Calu3 (cell line): ENCODE data around the gene ASB2. TPM values are rescaled to one million over a fixed set of nuclear protein-coding genes. Genes with fewer than 3 reads are reported as not detected.

ENCODE experiments used
- BruUV-seq: library from RNA; stranded (reverse); fragments of 400-500 nt; replicated peaks from 2 replicates; lab custom pipeline; 2021; lab: Mats Ljungman, UMichigan
- CTCF ChIA-PET: fragments of 300-600 bp; sonication (Branson Sonifier 250); formaldehyde crosslinking; loops from one replicate; lab custom pipeline; 2022; ENCODE audit warnings: antibody characterized with exemption; lab: Charles Lee
- DNase-seq: peaks from one replicate; pipeline ENCODE4 v3.0.0; 2022
- H3K27ac Mint-ChIP-seq: one replicate; pipeline ENCODE4 v1.8.0; 2022; ENCODE audit warnings: mixed read lengths; ENCODE audit not compliant: unreplicated experiment
- H3K27me3 Mint-ChIP-seq: one replicate; pipeline ENCODE4 v1.8.0; 2022; ENCODE audit warnings: mixed read lengths; ENCODE audit not compliant: unreplicated experiment
- H3K36me3 Mint-ChIP-seq: one replicate; pipeline ENCODE4 v1.8.0; 2022; ENCODE audit warnings: mild to moderate bottlenecking, moderate library complexity, mixed read lengths; ENCODE audit not compliant: insufficient read depth, unreplicated experiment
- H3K4me1 Mint-ChIP-seq: one replicate; pipeline ENCODE4 v1.8.0; 2022; ENCODE audit warnings: mild to moderate bottlenecking, low read depth, mixed read lengths; ENCODE audit not compliant: unreplicated experiment
- H3K4me3 Mint-ChIP-seq: one replicate; pipeline ENCODE4 v1.8.0; 2022; ENCODE audit warnings: mild to moderate bottlenecking, low read depth, moderate library complexity, mixed read lengths; ENCODE audit not compliant: unreplicated experiment
- H3K9me3 Mint-ChIP-seq: one replicate; pipeline ENCODE4 v1.8.0; 2022; ENCODE audit warnings: low read depth, mixed read lengths; ENCODE audit not compliant: unreplicated experiment
- CTCF ChIP-seq: fragments of 200-600 bp; IDR thresholded peaks from one replicate; pipeline ENCODE4 v1.8.0; 2022; ENCODE audit warnings: antibody characterized with exemption; ENCODE audit not compliant: unreplicated experiment
- intact Hi-C: fragments of 100-400 bp; cut with micrococcal nuclease; formaldehyde crosslinking; loops from one replicate; pipeline ENCODE4 v1.10.0; 2022; ENCODE audit not compliant: unreplicated experiment
- total RNA-seq: library from RNA; stranded (reverse); gene quantifications from 2 replicates; pipeline ENCODE4 v1.2.3, GENCODE V29; 2022

Gene ASB2
- total RNA-seq, 1 experiment from 2014 or later = 0.19 TPM

GRCh38 chr14:93915070-93915705 is 61.2 kb downstream of the ASB2 start:
- H3K36me3 Mint-ChIP-seq = no peaks in the 10 kb centered on the region
- intact Hi-C loops = no loop called here
- H3K27me3 Mint-ChIP-seq = peaks cover 78% of the 10 kb centered on the region
- no TSS peak for BruUV-seq
- no peak for TF ChIP-seq CTCF
- CTCF ChIA-PET = no interaction called here
- peaks cover 3% of the 10 kb centered on the region for H3K9me3 Mint-ChIP-seq
- no peak overlapping the region for H3K27ac Mint-ChIP-seq
- DNase-seq = no peak
- H3K4me3 Mint-ChIP-seq = no peak overlapping the region
- no peaks in the 10 kb centered on the region for H3K4me1 Mint-ChIP-seq

GRCh38 chr14:93914278-93914677 is 62.1 kb downstream of the ASB2 start:
- Mint-ChIP-seq H3K27me3 (peaks cover 78% of the 10 kb centered on the region), H3K9me3 (no peaks in the 10 kb centered on the region), H3K36me3 (no peaks in the 10 kb centered on the region), H3K27ac (no peak overlapping the region), H3K4me3 (no peak overlapping the region), H3K4me1 (no peaks in the 10 kb centered on the region)
- DNase-seq = no peak
- CTCF ChIA-PET = no interaction called here
- TF ChIP-seq CTCF = no peak
- BruUV-seq = no TSS peak
- intact Hi-C loops = no loop called here

- no peak for TF ChIP-seq CTCF
- BruUV-seq = no TSS peak
Observed at GRCh38 chr14:93912782-93913181, 63.6 kb downstream of the ASB2 start.

GRCh38 chr14:93911975-93912615 is 64.3 kb downstream of the ASB2 start:
- TF ChIP-seq CTCF = no peak
- H3K9me3 Mint-ChIP-seq = no peaks in the 10 kb centered on the region
- no peak for DNase-seq
- H3K36me3 Mint-ChIP-seq = no peaks in the 10 kb centered on the region
- BruUV-seq = no TSS peak
- H3K27me3 Mint-ChIP-seq = peaks cover 78% of the 10 kb centered on the region
- no peak overlapping the region for H3K4me3 Mint-ChIP-seq
- intact Hi-C loops = no loop called here
- no peaks in the 10 kb centered on the region for H3K4me1 Mint-ChIP-seq
- H3K27ac Mint-ChIP-seq = no peak overlapping the region
- CTCF ChIA-PET = interaction anchor here (0.5 kb wide), 1 partner anchor 39 kb away, joined by 4 read pairs; no protein-coding TSS in a partner anchor

More at GRCh38 chr14:93912782-93913181, 63.6 kb downstream of the ASB2 start:
- Mint-ChIP-seq H3K36me3 (no peaks in the 10 kb centered on the region), H3K4me3 (no peak overlapping the region), H3K9me3 (no peaks in the 10 kb centered on the region), H3K4me1 (no peaks in the 10 kb centered on the region), H3K27ac (no peak overlapping the region), H3K27me3 (peaks cover 81% of the 10 kb centered on the region)
- intact Hi-C loops = no loop called here
- DNase-seq = no peak
- CTCF ChIA-PET = no interaction called here
